Activated naive CD8-positive, alpha-beta T cell treated with anti-CD3 and anti-CD28 coated beads, Interleukin-2, amount 50 U/mL, for 16 hours (primary cell): ENCODE measurements around the gene FIP1L1.
"Not testable (repeated sequence)": the region's sequence is repeated elsewhere in the genome, so short reads cannot be mapped to it uniquely, and the experiment has no call there.

Experiments used
- DNase-seq: peaks from one replicate; pipeline ENCODE4 v3.0.0-alpha.2; 2020; ENCODE audit warnings: low read depth, low spot score

FIP1L1 gene

DNA sequence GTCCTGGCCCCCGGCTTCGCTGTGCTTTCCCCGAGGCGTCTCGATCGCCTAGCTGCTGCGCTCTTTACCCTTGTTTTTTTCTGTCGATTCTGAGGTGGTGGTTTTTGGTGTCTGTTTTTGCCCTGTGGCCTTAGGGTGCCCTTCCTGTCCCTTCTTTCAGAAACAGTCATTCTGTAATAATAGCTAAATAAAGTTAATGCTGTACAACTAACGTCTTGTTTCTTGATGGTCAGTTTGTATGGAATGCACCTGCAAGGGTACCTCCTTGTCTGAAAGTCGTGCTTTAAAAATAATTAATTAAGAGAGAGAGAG is 686 bp downstream of the FIP1L1 start:
- DNase-seq = no peak

DNA sequence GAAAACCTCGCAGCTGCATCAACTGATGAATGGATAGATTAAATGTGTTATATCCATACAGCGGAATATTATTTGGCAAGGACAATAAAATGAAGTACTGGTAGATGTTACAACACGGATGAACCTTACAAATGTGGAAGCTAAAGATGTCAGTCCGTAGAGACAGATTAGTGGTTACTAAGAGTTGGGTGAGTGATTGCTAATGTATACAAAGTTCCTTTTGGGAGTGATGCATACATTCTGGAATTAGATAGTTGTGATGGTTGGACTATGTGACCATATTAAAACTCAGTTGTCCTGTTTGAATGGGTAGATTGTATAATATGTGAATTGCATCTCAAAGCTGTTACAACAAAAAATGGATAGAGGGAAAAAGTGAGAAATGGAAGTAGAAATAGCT is 2.8 kb downstream of the FIP1L1 start:
- no peak for DNase-seq

DNA sequence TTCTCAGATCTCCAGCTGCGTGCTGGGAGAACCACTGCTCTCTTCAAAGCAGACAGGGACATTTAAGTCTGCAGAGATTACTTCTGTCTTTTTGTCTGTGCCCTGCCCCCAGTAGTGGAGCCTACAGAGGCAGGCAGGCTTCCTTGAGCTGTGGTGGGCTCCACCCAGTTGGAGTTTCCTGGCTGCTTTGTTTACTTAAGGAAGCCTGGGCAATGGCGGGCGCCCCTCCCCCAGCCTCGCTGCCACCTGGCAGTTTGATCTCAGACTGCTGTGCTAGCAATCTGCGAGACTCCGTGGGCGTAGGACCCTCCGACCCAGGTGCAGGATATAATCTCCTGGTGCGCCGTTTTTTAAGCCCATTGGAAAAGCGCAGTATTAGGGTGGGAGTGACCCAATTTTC is 32.0 kb downstream of the FIP1L1 start:
- not testable (repeated sequence) for DNase-seq

DNA sequence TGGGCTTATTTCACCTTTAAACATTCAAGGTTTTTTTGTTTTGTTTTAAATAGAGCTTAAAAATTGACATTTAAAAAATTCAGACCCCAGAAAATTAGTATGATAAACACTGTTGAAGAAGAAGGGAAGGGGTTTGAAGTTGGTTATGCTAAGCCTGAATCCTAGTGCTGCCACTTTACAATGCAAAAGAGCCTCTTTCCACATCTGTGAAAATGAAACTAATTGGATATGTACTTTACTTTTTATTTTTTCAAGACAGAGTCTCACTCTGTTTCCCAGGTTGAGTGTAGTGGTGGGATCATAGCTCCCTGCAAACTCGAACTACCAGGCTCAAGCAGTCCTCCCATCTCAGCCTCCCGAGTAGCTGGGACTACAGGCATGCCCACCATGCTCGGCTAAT is 41.8 kb downstream of the FIP1L1 start:
- no peak for DNase-seq

GRCh38 chr4:53421791-53422190 is 44.4 kb downstream of the FIP1L1 start:
- DNase-seq = no peak

DNA sequence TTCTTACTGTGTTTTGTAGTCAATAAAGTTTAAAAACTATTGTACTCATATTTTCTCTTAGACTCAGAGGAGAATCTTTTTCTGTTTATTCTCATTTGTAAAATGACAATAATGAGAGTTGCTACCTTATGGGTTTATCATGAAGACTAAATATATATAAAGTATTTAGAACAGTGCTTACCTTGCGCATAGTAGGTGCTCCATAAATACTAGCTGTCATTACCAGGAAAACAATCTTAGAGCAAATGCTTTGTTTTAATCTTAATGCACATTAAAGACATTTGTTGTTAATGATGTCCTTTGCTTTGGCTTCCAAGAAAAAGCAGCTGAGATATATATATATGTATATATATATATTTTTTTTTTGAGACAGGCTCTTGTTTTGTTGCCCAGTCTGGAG is 44.9 kb downstream of the FIP1L1 start:
- no peak for DNase-seq

DNA sequence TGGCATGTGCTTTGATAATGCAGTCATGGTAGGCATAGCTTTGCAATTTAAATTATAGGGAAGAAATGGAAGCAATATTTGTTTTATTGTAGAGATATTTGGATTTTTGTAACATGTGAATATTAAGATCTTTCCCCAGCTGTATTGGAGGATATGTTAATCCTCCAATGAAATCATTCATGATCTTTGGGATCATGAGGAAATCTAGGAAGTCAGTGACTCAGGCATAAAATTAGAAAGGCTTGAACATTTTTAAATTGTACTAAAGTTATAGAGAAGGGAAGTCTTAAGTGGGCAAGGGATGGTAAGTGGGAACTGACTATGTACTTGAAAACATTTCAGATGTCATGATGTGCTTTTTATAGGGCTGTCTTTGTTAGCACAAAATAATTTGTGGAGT is 46.8 kb downstream of the FIP1L1 start:
- DNase-seq = no peak

DNA sequence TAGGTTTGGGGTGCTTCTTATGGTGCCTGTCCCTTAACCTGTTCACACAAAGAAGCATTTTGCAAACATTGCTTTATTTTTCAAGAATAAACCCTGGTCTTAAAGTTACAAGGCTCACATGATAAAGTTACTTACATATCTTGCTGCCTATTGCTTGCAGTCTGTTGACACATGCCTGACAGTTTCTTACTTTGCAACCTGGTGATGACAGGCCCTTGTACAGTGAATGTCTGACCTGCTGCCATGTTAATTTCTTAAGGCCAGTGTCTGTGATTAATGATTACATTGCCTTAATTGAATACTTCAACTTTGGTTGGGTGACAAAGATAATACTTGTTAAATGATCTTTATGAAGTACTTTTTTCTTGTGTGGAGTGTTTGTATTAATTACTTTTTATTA is 49.9 kb downstream of the FIP1L1 start:
- DNase-seq = no peak

DNA sequence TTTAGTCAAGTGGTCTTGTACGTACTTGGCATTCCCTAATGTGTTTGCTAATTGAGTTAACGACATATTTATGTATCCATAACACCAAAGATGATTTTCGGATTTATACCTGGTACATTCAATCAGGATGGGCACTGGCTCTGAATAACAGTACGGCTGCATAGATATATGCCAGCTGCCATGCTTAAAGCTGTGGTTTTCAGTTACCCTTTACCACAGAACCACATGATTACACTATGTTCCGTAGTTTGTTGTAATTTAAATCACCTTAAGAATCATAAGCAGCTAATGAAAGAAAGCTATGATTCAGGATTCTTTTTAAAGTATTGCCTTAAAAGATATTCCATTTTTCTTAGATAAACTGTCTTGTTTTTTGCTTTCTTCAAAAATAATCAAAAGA is 53.6 kb downstream of the FIP1L1 start:
- no peak for DNase-seq

- DNase-seq = no peak
Observed at GRCh38 chr4:53432528-53433424, 55.3 kb downstream of the FIP1L1 start.

GRCh38 chr4:53436251-53436650 is 58.8 kb downstream of the FIP1L1 start:
- no peak for DNase-seq

DNA sequence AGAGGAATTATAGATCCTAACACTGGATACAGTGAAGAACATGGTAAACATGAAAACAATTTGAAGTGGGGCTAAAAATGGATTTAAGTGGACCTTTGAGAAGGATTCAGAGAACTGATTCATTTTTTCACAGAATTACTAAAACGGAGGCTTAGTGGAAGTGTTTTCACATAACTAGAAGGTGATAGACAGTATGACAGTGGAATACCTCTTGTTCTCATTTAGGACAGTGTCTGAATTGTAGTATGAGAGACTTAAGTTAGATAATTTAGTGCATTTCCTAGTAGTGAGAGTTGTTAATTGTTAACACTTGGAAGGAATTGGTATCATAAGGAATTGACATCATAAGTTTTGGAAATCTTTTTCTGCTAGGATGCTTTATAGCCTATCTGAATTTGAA is 64.1 kb downstream of the FIP1L1 start:
- no peak for DNase-seq

DNA sequence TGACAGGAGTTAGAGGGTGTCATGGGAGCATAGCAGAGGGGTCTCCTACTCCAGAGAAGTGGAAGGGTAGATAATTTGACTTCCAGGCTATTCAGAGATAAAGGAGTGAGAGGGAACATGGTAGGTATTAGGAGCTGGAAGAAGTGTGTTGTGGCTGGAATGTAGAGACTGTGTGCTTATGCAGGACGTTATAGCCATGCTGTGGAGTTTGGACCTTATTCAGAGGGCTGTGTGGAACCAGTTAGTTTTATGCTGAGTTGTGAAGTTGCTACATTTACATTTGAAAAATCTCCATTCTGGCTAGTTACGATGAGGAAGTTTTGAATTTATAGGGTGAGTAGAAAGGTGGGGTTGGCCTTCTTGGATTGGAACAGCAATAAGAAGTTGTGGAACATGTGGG is 67.5 kb downstream of the FIP1L1 start:
- DNase-seq = no peak

- DNase-seq = no peak
Observed at GRCh38 chr4:53450773-53451172, 73.3 kb downstream of the FIP1L1 start.

- DNase-seq = no peak
Observed at GRCh38 chr4:53453385-53453784, 75.9 kb downstream of the FIP1L1 start.

- DNase-seq = no peak
Observed at GRCh38 chr4:53455766-53456165, 78.3 kb downstream of the FIP1L1 start.

DNA sequence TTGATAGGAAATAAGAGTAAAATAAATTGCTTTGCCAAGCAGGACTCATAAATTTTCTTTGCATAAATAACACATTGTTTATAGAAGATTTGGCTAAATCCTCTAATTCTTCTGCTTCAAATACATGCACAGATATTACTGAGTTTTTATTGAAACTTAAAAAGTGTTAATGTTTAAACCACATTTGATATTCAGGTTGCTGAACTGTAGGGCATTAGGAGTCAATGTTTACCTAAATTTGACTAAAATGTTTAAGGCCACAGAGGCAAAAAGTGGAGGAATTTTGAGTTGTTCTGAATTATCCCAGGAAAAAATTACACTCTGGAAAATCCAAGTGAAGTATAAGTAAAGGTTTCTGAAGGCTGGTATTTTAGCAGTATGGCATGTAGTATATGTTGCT is 78.7 kb downstream of the FIP1L1 start:
- DNase-seq = no peak

GRCh38 chr4:53459548-53459947 is 82.1 kb downstream of the FIP1L1 start:
- DNase-seq = no peak

- DNase-seq = no peak
Observed at GRCh38 chr4:53461244-53461643, 83.8 kb downstream of the FIP1L1 start.

- no peak for DNase-seq
Observed at GRCh38 chr4:53463340-53463739, 85.9 kb downstream of the FIP1L1 start.

DNA sequence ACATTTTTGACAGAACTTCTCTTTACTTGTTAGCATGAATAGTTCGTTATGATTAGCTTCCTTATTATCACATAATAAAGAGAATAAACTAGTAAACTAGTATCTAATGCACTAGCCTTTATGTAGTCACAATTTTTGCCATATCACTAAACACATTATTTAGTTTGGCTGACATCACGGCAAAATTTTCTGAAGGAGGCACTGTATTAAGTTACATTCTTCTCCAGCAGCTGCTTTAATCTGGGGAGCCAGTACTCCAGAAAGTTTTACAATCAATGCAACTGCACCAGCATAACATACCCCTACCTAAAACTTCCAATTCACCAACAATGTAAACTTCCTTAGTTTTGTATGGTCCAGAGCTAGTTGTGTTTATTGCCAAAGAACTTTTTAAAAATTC is 87.8 kb downstream of the FIP1L1 start:
- no peak for DNase-seq

DNA sequence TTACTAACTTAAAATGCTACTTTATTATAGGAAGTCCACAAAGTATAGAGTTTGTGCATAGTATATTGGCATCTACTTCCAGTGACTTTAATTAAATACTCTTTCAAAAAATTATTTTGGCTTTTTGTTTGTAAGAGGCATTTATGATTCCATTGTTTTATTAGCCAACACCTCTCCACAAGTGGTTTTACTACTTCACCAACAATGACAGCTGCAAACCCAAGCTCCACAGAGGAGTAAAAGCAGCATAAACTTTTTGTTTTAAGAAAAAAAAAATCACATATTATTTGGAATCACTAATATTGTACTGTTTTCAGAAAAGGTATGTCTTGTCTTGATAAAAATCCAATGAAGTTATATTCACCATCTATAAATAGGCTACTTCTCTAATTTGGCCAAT is 88.5 kb downstream of the FIP1L1 start:
- DNase-seq = no peak

- not testable (repeated sequence) for DNase-seq
Observed at GRCh38 chr4:53466576-53466975, 89.1 kb downstream of the FIP1L1 start.
